Measurements from ENCODE around the gene BEND4. TPM values are rescaled to one million over a fixed set of nuclear protein-coding genes. Genes with fewer than 3 reads are reported as not detected.

The BEND4 gene
- total RNA-seq, 2 experiments from 2014 or later, result 0.42 to 0.62 TPM

DNA sequence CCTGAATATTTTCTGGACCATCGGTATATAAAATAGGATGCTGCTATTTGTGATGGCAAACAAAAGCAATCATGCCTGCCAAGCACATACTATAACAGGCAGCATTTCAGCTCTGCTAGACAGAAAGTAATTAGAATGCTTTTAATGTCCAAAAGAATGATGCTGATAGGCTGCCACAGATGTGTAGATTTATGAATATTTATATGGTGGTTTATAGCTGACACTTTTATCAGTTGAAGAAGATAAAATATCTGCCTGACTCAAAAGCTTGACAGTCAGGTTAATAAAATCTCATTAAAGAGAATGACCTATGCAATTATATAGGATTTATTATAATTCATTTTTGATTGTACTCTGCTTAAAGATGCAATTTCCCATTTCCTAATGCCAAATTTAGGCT is 4.0 kb downstream of the BEND4 start:
- no peaks in the 10 kb centered on the region for H3K9me3 Mint-ChIP-seq (ENCODE audit: low read depth)
- CTCF ChIA-PET, result no interaction called here
- H3K4me1 Mint-ChIP-seq, result peaks cover 11% of the 10 kb centered on the region
- no peaks in the 10 kb centered on the region for H3K36me3 Mint-ChIP-seq (ENCODE audit: low read depth)
- intact Hi-C loops (cut with DNase I, micrococcal nuclease), result no loop called here
- no peak for DNase-seq
- no peak overlapping the region for H3K4me3 Mint-ChIP-seq
- peaks cover 44% of the 10 kb centered on the region for H3K27me3 Mint-ChIP-seq
- no peak overlapping the region for H3K27ac Mint-ChIP-seq
- ATAC-seq, result no peak
- POLR2A ChIA-PET, result no interaction called here

DNA sequence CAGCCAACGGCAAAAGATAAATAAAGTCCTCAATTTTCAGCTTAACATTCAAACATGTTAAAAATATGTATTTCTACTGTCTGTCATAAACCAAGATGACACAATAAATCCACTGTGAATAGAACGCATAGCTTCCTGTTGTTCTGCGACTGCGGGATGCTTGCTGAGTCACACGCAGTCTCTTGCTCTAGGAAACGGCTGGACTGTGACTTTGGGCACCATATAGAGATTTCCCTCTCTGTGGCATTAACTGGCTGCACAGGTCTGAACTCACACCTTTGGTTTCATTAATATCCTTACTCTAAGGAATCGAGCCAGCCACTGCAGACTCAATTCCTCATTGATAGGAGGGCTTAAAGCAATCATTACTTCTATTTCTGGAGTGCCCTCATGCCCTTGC is 8.4 kb downstream of the BEND4 start:
- no peak overlapping the region for H3K27ac Mint-ChIP-seq
- DNase-seq (no peak), ATAC-seq (no peak)
- no peaks in the 10 kb centered on the region for H3K36me3 Mint-ChIP-seq (ENCODE audit: low read depth)
- H3K4me1 Mint-ChIP-seq, result no peaks in the 10 kb centered on the region
- CTCF ChIA-PET, result no interaction called here
- H3K9me3 Mint-ChIP-seq (ENCODE audit: low read depth), result no peaks in the 10 kb centered on the region
- H3K27me3 Mint-ChIP-seq, result peaks cover 23% of the 10 kb centered on the region
- H3K4me3 Mint-ChIP-seq, result no peak overlapping the region
- POLR2A ChIA-PET, result no interaction called here
- intact Hi-C loops (cut with DNase I, micrococcal nuclease), result no loop called here

DNA sequence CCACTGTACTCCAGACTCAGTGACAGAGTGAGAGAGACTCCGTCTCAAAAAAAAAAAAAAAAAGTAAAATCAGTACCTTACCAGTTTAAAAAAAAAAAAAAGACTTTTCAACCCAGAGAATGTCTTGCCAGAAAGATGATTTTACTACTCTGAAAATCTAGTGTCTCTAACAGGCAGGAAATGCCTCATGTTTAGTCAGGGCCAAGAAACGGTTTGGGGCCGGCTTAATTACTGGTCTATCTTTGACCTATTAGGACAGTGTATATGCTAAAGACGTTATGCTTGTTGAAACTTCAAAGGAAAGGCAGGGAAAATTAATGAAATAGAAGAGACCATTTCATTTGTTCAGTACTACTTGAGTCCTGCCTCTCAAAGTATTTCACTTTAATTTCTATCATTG is 9.9 kb downstream of the BEND4 start:
- Mint-ChIP-seq H3K27me3 (peaks cover 26% of the 10 kb centered on the region), H3K36me3 (ENCODE audit: low read depth) (no peaks in the 10 kb centered on the region), H3K4me1 (no peaks in the 10 kb centered on the region), H3K4me3 (no peak overlapping the region), H3K9me3 (ENCODE audit: low read depth) (no peaks in the 10 kb centered on the region), H3K27ac (no peak overlapping the region)
- ChIA-PET CTCF (interaction anchor here (1.0 kb wide), 1 partner anchor 45 kb away, joined by 3 read pairs; no protein-coding TSS in a partner anchor), POLR2A (no interaction called here)
- ATAC-seq (no peak), DNase-seq (no peak)
- intact Hi-C loops (cut with DNase I, micrococcal nuclease), result no loop called here

DNA sequence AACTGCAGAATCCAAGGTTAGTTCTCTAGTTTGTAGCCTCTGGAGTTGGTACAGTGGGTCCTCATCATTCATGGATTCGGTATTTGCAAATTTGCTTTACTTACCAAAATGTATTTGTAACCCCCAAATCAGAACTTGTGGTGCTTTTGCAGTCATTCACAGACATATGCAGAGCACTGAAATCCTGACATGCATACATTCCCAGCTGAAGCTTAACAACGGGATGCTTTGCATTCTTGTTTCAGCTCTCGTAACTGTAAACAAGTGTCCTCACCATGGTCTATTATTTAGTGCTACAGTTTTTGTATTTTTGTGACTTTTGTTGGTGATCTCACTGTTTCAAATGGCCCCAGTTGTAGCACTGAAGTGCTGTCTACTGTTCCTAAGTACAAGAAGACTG is 16.1 kb downstream of the BEND4 start:
- intact Hi-C loops (cut with DNase I, micrococcal nuclease), result no loop called here
- H3K9me3 Mint-ChIP-seq (ENCODE audit: low read depth), result no peaks in the 10 kb centered on the region
- H3K4me3 Mint-ChIP-seq, result no peak overlapping the region
- no peak overlapping the region for H3K27ac Mint-ChIP-seq
- ChIA-PET CTCF (no interaction called here), POLR2A (no interaction called here)
- no peak for ATAC-seq
- DNase-seq, result no peak
- H3K4me1 Mint-ChIP-seq, result no peaks in the 10 kb centered on the region
- H3K27me3 Mint-ChIP-seq, result peaks cover 13% of the 10 kb centered on the region
- H3K36me3 Mint-ChIP-seq (ENCODE audit: low read depth), result no peaks in the 10 kb centered on the region

DNA sequence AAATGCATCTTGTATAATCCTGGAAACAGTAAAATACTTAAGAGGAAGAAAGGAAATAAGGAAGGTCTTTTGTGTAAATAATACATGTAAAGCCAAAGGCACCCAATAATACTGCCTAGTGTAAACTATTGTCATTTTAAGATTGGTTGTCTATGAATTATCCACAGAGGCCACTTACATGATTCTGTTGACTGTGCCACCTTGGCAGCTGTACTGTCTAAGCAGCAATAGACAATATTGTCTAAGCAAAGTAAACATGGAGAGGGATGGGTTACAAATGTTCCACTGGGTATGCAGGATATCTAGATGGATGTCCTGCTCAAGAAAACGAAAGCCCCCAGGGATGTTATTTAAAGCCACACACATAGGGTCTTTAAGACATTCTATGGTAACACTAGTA is 19.4 kb downstream of the BEND4 start:
- no peaks in the 10 kb centered on the region for H3K36me3 Mint-ChIP-seq (ENCODE audit: low read depth)
- no peaks in the 10 kb centered on the region for H3K4me1 Mint-ChIP-seq
- H3K27me3 Mint-ChIP-seq, result peaks cover 6% of the 10 kb centered on the region
- intact Hi-C loops (cut with DNase I, micrococcal nuclease), result no loop called here
- ATAC-seq, result no peak
- ChIA-PET CTCF (no interaction called here), POLR2A (no interaction called here)
- H3K27ac Mint-ChIP-seq, result no peak overlapping the region
- no peaks in the 10 kb centered on the region for H3K9me3 Mint-ChIP-seq (ENCODE audit: low read depth)
- H3K4me3 Mint-ChIP-seq, result no peak overlapping the region
- no peak for DNase-seq

DNA sequence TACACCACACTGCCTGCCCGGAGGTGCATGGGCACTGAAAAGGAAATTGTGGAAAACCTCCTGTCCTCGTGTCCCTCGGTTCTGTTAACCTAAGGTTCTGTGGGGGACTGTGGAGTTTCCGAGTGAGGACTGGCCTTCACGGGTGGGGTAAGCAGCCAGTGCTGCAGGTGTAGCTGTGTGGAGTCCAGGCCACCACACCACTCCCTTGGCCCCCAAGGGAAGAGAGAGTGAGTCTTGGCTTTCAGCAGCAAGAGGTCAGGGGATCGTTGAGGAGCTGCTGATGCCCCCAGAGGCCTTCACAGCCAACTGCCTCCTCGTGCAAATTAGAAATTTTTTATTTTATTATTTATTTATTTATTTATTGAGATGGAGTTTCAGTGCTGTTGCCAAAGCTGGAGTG is 20.4 kb downstream of the BEND4 start:
- H3K27me3 Mint-ChIP-seq, result peaks cover 2% of the 10 kb centered on the region

DNA sequence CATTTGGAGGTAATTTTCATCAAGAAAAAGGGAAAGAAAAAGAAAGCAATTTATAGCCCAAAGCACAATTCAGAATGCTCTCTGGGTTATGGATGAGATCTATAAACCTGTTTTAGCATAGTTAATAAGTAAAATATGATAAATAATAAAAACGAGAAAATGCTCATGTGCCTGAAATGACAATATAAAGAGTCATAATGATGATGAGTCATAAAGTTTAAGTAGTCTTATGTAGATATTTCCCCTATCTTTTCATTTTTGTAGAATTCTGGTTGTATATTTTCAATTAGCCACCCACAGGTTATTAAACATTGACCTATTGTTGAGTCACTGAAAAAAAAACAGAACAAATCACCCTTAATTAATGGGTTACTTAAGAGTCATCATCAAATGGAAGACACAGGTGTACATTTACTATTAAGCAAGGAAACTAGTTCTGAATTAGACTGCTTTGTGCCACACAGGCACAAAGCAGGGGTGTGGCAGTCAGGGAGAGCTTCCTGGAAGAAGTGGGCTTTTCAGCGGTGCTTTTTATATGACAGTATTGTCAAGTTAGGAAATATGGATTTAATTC is 29.3 kb downstream of the BEND4 start:
- Mint-ChIP-seq H3K4me1 (no peaks in the 10 kb centered on the region), H3K4me3 (no peak overlapping the region), H3K27me3 (peaks cover 13% of the 10 kb centered on the region), H3K27ac (no peak overlapping the region), H3K9me3 (ENCODE audit: low read depth) (no peaks in the 10 kb centered on the region), H3K36me3 (ENCODE audit: low read depth) (no peaks in the 10 kb centered on the region)
- ATAC-seq (no peak), DNase-seq (no peak)
- intact Hi-C loops (cut with DNase I, micrococcal nuclease), result no loop called here
- CTCF ChIA-PET, result no interaction called here
- POLR2A ChIA-PET, result no interaction called here

More for the DNA sequence above, 20.4 kb downstream of the BEND4 start:
- Mint-ChIP-seq H3K4me3 (no peak overlapping the region), H3K9me3 (ENCODE audit: low read depth) (no peaks in the 10 kb centered on the region), H3K4me1 (no peaks in the 10 kb centered on the region), H3K36me3 (ENCODE audit: low read depth) (no peaks in the 10 kb centered on the region), H3K27ac (no peak overlapping the region)
- POLR2A ChIA-PET, result no interaction called here
- intact Hi-C loops (cut with DNase I, micrococcal nuclease), result no loop called here
- CTCF ChIA-PET, result interaction anchor here (0.7 kb wide), 1 partner anchor 1068 kb away, joined by 4 read pairs; no protein-coding TSS in a partner anchor
- ATAC-seq (no peak), DNase-seq (no peak)

DNA sequence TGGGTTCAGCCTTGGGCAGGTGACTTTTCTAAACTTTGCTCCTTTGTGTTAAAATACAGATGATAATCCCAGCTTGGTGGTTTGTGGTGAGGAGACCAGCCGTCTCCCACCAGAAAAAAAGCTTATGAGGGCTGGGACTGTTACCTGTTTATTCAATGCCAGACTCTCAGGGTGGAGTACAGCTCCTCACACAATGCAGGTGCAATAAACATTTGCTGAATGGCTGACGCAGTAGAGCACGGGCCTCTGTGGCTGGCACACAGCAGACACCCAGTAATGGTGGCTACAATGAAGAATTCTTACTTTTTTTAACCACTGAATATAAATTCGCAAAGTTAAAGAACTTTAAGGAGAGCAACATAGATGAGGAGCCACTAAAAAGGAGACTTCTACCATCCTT is 30.2 kb downstream of the BEND4 start:
- Mint-ChIP-seq H3K27ac (no peak overlapping the region), H3K4me3 (no peak overlapping the region), H3K36me3 (ENCODE audit: low read depth) (no peaks in the 10 kb centered on the region), H3K9me3 (ENCODE audit: low read depth) (no peaks in the 10 kb centered on the region), H3K27me3 (peaks cover 13% of the 10 kb centered on the region), H3K4me1 (no peaks in the 10 kb centered on the region)
- CTCF ChIA-PET, result interaction anchor here (0.6 kb wide), 1 partner anchor 43 kb away, joined by 4 read pairs; no protein-coding TSS in a partner anchor
- ATAC-seq, result no peak
- POLR2A ChIA-PET, result no interaction called here
- DNase-seq, result no peak
- intact Hi-C loops (cut with DNase I, micrococcal nuclease), result no loop called here

DNA sequence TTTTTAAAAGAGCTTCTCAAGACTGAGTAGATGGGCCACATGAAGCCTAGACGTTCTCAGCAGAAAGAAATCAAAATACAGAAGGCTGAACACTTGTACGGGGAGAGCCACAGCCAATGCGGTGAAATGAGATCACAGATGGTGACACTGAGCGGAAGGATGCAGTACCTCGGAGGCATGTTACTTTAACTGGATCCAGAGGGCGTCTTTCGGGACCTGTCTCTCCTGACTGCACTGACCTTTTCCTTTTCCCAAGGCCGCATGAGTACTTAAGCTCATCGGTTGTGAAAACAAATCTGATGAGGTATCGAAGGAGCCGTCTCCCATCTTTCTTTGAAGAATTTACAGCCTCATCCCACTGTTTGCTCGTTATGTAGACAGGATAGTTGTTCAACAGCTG is 32.6 kb downstream of the BEND4 start:
- peaks cover 14% of the 10 kb centered on the region for H3K27me3 Mint-ChIP-seq
- no peak overlapping the region for H3K27ac Mint-ChIP-seq
- DNase-seq (no peak), ATAC-seq (no peak)
- no peak overlapping the region for H3K4me3 Mint-ChIP-seq
- H3K9me3 Mint-ChIP-seq (ENCODE audit: low read depth), result no peaks in the 10 kb centered on the region
- no peaks in the 10 kb centered on the region for H3K4me1 Mint-ChIP-seq
- intact Hi-C loops (cut with DNase I, micrococcal nuclease), result no loop called here
- ChIA-PET POLR2A (no interaction called here), CTCF (no interaction called here)
- no peaks in the 10 kb centered on the region for H3K36me3 Mint-ChIP-seq (ENCODE audit: low read depth)

DNA sequence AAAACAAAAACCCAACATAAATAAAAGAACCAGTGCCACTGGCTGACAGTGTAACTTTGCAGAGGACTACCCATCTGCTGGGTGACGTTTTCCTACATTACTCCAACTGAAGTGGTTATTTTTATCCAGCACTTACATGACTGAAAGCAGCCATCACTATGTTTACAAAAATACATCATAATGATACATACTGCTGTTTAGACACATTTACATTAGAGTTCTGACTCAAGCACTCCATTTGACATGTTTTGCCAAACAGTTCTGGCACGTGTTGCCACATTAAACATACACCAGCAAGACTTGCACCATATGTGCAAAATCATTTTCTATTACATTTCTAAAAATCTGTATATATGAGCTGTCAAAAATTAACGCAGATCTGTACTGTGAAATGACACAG is 39.6 kb downstream of the BEND4 start:
- ChIA-PET POLR2A (no interaction called here), CTCF (no interaction called here)
- Mint-ChIP-seq H3K4me1 (no peaks in the 10 kb centered on the region), H3K9me3 (ENCODE audit: low read depth) (no peaks in the 10 kb centered on the region), H3K36me3 (ENCODE audit: low read depth) (no peaks in the 10 kb centered on the region), H3K27me3 (peaks cover 17% of the 10 kb centered on the region), H3K27ac (no peak overlapping the region), H3K4me3 (no peak overlapping the region)
- DNase-seq (no peak), ATAC-seq (no peak)
- intact Hi-C loops (cut with DNase I, micrococcal nuclease), result no loop called here

DNA sequence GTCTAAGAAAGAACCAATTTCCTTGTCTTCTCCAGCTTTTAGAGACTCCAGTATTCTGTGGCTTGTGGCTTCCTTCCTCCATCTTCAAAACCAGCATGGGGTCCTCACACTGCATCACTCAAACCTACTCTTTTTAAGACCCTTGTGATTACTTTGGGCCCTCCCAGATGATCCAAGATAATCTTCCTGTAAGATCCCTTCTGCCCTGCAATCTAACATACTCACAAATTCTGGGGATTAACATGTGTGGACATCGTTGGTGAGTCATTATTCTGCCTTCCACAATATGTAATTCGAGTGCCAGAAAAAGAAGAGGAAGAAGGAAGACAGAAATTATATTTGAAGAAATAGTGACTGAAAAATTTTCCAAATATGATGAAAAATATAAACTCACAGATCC is 47.9 kb downstream of the BEND4 start:
- H3K36me3 Mint-ChIP-seq (ENCODE audit: low read depth), result no peaks in the 10 kb centered on the region
- H3K9me3 Mint-ChIP-seq (ENCODE audit: low read depth), result peaks cover 8% of the 10 kb centered on the region
- ATAC-seq (no peak), DNase-seq (no peak)
- H3K4me3 Mint-ChIP-seq, result no peak overlapping the region
- no peak overlapping the region for H3K27ac Mint-ChIP-seq
- no peaks in the 10 kb centered on the region for H3K4me1 Mint-ChIP-seq
- intact Hi-C loops (cut with DNase I, micrococcal nuclease), result no loop called here
- H3K27me3 Mint-ChIP-seq, result peaks cover 4% of the 10 kb centered on the region
- CTCF ChIA-PET, result no interaction called here
- POLR2A ChIA-PET, result no interaction called here

DNA sequence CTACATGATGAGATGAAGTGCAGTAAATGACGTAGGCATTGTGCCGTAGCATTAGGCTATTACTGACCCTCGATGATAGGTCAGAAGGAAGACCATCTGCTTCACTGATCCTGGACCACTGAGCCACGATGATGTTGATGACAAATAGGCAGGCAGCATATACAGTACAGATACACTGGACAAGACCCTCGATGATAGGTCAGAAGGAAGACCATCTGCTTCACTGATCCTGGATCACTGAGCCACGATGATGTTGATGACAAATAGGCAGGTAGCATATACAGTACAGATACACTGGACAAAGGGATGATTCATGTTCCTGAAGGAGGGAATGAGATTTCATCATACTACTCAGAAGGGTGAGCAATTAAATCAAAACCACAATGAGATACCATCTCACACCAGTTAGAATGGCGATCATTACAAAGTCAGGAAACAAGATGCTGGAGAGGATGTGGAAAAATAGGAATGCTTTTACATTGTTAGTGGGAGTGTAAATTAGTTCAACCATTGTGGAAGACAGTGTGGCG is 50.9 kb downstream of the BEND4 start:
- POLR2A ChIA-PET, result no interaction called here

DNA sequence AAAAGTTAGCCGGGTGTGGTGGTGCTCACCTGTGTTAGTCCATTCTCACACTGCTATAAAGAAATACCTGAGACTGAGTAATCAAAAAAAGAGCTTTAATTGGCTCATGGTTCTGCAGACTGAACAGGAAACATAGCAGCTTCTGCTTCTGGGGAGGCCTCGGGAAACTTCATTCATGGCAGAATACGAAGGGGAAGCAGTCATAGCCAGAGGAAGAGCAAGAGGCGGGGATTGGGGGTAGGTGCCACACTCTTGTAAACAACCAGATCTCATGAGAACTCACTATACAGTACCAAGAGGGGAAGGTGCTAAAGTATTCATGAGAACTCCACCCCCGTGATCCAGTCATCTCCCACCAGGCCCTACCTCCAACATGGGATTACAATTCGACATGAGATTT is 64.1 kb downstream of the BEND4 start:
- H3K27me3 Mint-ChIP-seq, result no peaks in the 10 kb centered on the region
- CTCF ChIA-PET, result interaction anchor here (0.7 kb wide), 1 partner anchor 25 kb away, joined by 3 read pairs; no protein-coding TSS in a partner anchor
- peaks cover 30% of the 10 kb centered on the region for H3K36me3 Mint-ChIP-seq (ENCODE audit: low read depth)
- no peaks in the 10 kb centered on the region for H3K9me3 Mint-ChIP-seq (ENCODE audit: low read depth)
- no peak for DNase-seq
- intact Hi-C loops (cut with DNase I, micrococcal nuclease), result no loop called here
- ATAC-seq, result no peak
- no peak overlapping the region for H3K27ac Mint-ChIP-seq
- POLR2A ChIA-PET, result no interaction called here
- no peaks in the 10 kb centered on the region for H3K4me1 Mint-ChIP-seq
- H3K4me3 Mint-ChIP-seq, result no peak overlapping the region

More for the DNA sequence above, 50.9 kb downstream of the BEND4 start:
- CTCF ChIA-PET, result no interaction called here
- no peaks in the 10 kb centered on the region for H3K36me3 Mint-ChIP-seq (ENCODE audit: low read depth)
- H3K4me1 Mint-ChIP-seq, result no peaks in the 10 kb centered on the region
- ATAC-seq, result no peak
- no peak overlapping the region for H3K4me3 Mint-ChIP-seq
- H3K27me3 Mint-ChIP-seq, result no peaks in the 10 kb centered on the region
- H3K9me3 Mint-ChIP-seq (ENCODE audit: low read depth), result peaks cover 8% of the 10 kb centered on the region
- intact Hi-C loops (cut with DNase I, micrococcal nuclease), result no loop called here
- DNase-seq, result no peak
- no peak overlapping the region for H3K27ac Mint-ChIP-seq

All from activated CD4-positive, alpha-beta T cell treated with anti-CD3 and anti-CD28 coated beads for 36 hours (primary cell).